HCT116 (cell line): ENCODE results near the gene MCRS1. TPM values are rescaled to one million over a fixed set of nuclear protein-coding genes. Genes with fewer than 3 reads are reported as not detected.

Experiments used
- ATAC-seq: fragments of 200-7000 bp; cut with Tn5 transposase; 2 replicates; pipeline ENCODE4 v1.9.1; 2020; ENCODE audit warnings: mild to moderate bottlenecking, moderate library complexity
- BruUV-seq: library from RNA; stranded (reverse); fragments of 400-500 nt; replicated peaks from 2 replicates; lab custom pipeline; 2021; lab: Mats Ljungman, UMichigan
- CTCF ChIA-PET: fragments of 300-600 bp; sonication (Branson Sonifier 250); formaldehyde crosslinking; loops from one replicate; lab custom pipeline; 2021; ENCODE audit warnings: antibody characterized with exemption; lab: Charles Lee
- POLR2A ChIA-PET: fragments of 300-600, 350-600 bp; sonication (Branson Sonifier 250); formaldehyde crosslinking; loops from one replicate; lab custom pipeline; 2021; ENCODE audit warnings: antibody characterized with exemption; lab: Charles Lee
- RAD21 ChIA-PET, 2 experiments: fragments of 300-600 bp; sonication (Branson Sonifier 250); formaldehyde crosslinking; loops; one replicate each; lab custom pipeline; 2023; ENCODE audit warnings: low total read pairs in 2 of 2; ENCODE audit not compliant: uncharacterized antibody in 2 of 2, unreplicated experiment in 2 of 2, low non-redundant PET in 1 of 2; lab: Charles Lee
- DNase-seq: peaks from one replicate; pipeline ENCODE4 v3.0.0-alpha.2; 2010; ENCODE audit warnings: low read depth, low spot score
- H2AFZ ChIP-seq: fragments of 200-600 bp; shearing (Covaris generic), sonication (generic); 2 replicates; pipeline ENCODE4 v1.6.1; 2017; ENCODE audit warnings: low read depth, mixed run types, mixed read lengths, antibody characterized with exemption, low read length; ENCODE audit not compliant: poor library complexity, severe bottlenecking
- H3K27ac ChIP-seq: 2 replicates; pipeline ENCODE4 v1.5.1; 2012; ENCODE audit warnings: low read depth, low read length
- H3K27me3 ChIP-seq: fragments of 200-600 bp; sonication (generic); 2 replicates; pipeline ENCODE4 v1.6.1; 2016; ENCODE audit warnings: mixed run types, low read length, mixed read lengths; ENCODE audit not compliant: insufficient read depth
- H3K36me3 ChIP-seq, 2 experiments: fragments of 200-500 bp in 1 of 2; fragments of 200-600 bp in 1 of 2; sonication (Bioruptor generic) in 1 of 2; sonication (generic) in 1 of 2; 2 replicates each; pipeline versions ENCODE4 v1.5.1 to v1.6.1; 2014 to 2016; ENCODE audit warnings: low read length in 2 of 2, inconsistent platforms in 1 of 2, mixed read lengths in 1 of 2, mixed run types in 1 of 2; ENCODE audit not compliant: insufficient read depth in 2 of 2, control insufficient read depth in 1 of 2
- H3K4me1 ChIP-seq, 2 experiments: fragments of 200-600 bp in 1 of 2; sonication (generic) in 1 of 2; 2 replicates each; pipeline versions ENCODE4 v1.5.1 to v1.6.1; 2012 to 2017; ENCODE audit warnings: low read length in 2 of 2, inconsistent platforms in 1 of 2, mild to moderate bottlenecking in 1 of 2, mixed read lengths in 1 of 2, mixed run types in 1 of 2, moderate library complexity in 1 of 2; ENCODE audit not compliant: insufficient read depth in 2 of 2, control insufficient read depth in 1 of 2
- H3K4me2 ChIP-seq: fragments of 200-600 bp; sonication (generic); 2 replicates; pipeline ENCODE4 v1.6.1; 2017; ENCODE audit warnings: mixed run types, low read length, mixed read lengths
- H3K4me3 ChIP-seq, 2 experiments: fragments of 200-600 bp in 1 of 2; sonication (generic) in 1 of 2; replicated peaks in 1 of 2; 2 replicates each; pipeline ENCODE4 v1.5.1; 2011 to 2016; ENCODE audit warnings: low read length in 2 of 2, control low read depth in 1 of 2, low read depth in 1 of 2, mild to moderate bottlenecking in 1 of 2, mixed read lengths in 1 of 2, mixed run types in 1 of 2
- H3K79me2 ChIP-seq: fragments of 200-600 bp; sonication (generic); 2 replicates; pipeline ENCODE4 v1.6.1; 2017; ENCODE audit warnings: mild to moderate bottlenecking, mixed run types, low read length, moderate library complexity, mixed read lengths; ENCODE audit not compliant: insufficient read depth
- H3K9ac ChIP-seq: fragments of 200-600 bp; sonication (generic); 2 replicates; pipeline ENCODE4 v1.6.1; 2016; ENCODE audit warnings: low read length, mixed read lengths
- H3K9me2 ChIP-seq: fragments of 200-600 bp; sonication (generic), shearing (Covaris generic); 2 replicates; pipeline ENCODE4 v1.6.1; 2017; ENCODE audit warnings: mixed run types, mild to moderate bottlenecking, moderate library complexity; ENCODE audit not compliant: insufficient read depth
- H3K9me3 ChIP-seq, 2 experiments: fragments of 200-500 bp in 1 of 2; fragments of 200-600 bp in 1 of 2; sonication (Bioruptor generic) in 1 of 2; sonication (generic) in 1 of 2; 2 replicates each; pipeline ENCODE4 v1.6.1; 2014 to 2017; ENCODE audit warnings: low read length in 2 of 2, mixed read lengths in 2 of 2, inconsistent platforms in 1 of 2, low read depth in 1 of 2, mild to moderate bottlenecking in 1 of 2, mixed run types in 1 of 2, moderate library complexity in 1 of 2; ENCODE audit not compliant: control insufficient read depth in 1 of 2, insufficient read depth in 1 of 2
- H4K20me1 ChIP-seq: fragments of 200-600 bp; sonication (generic), shearing (Covaris generic); 2 replicates; pipeline ENCODE4 v1.6.1; 2017; ENCODE audit warnings: mixed run types, mild to moderate bottlenecking, moderate library complexity; ENCODE audit not compliant: insufficient read depth
- CBX3 ChIP-seq: IDR thresholded peaks from 2 replicates; pipeline ENCODE4 v1.6.1; 2012; ENCODE audit warnings: low read depth
- CEBPB ChIP-seq: IDR thresholded peaks from 2 replicates; pipeline ENCODE4 v1.6.1; 2012; ENCODE audit warnings: low read depth
- EGR1 ChIP-seq: IDR thresholded peaks from 2 replicates; pipeline ENCODE4 v1.6.1; 2012; ENCODE audit warnings: low read depth
- ELF1 ChIP-seq: IDR thresholded peaks from 2 replicates; pipeline ENCODE4 v1.6.1; 2012; ENCODE audit warnings: low read depth, borderline replicate concordance
- EZH2 ChIP-seq: fragments of 200-600 bp; sonication (generic); IDR thresholded peaks from 2 replicates; pipeline ENCODE4 v1.6.1; 2017; ENCODE audit warnings: antibody characterized with exemption, mixed run types
- EZH2phosphoT487 ChIP-seq: fragments of 200-600 bp; IDR thresholded peaks from 2 replicates; pipeline ENCODE4 v1.6.1; 2018; ENCODE audit warnings: antibody characterized with exemption, borderline replicate concordance
- FOSL1 ChIP-seq: IDR thresholded peaks from 2 replicates; pipeline ENCODE4 v1.6.1; 2012; ENCODE audit warnings: low read depth
- MAX ChIP-seq: IDR thresholded peaks from 2 replicates; pipeline ENCODE4 v1.6.1; 2012
- RAD21 ChIP-seq: IDR thresholded peaks from 2 replicates; pipeline ENCODE4 v1.6.1; 2012; ENCODE audit warnings: low read depth, mild to moderate bottlenecking
- REST ChIP-seq: IDR thresholded peaks from 2 replicates; pipeline ENCODE4 v1.6.1; 2012; ENCODE audit warnings: low read depth
- SP1 ChIP-seq: IDR thresholded peaks from 2 replicates; pipeline ENCODE4 v1.6.1; 2012; ENCODE audit warnings: low read depth
- SRF ChIP-seq: IDR thresholded peaks from 2 replicates; pipeline ENCODE4 v1.6.1; 2012; ENCODE audit warnings: low read depth
- YY1 ChIP-seq: IDR thresholded peaks from 2 replicates; pipeline ENCODE4 v1.6.1; 2011; ENCODE audit warnings: low read length, low read depth, moderate library complexity, mild to moderate bottlenecking; ENCODE audit not compliant: insufficient replicate concordance; ENCODE audit errors: extremely low read depth
- ZBTB33 ChIP-seq: IDR thresholded peaks from 2 replicates; pipeline ENCODE4 v1.6.1; 2011; ENCODE audit warnings: mild to moderate bottlenecking, low read length, moderate library complexity; ENCODE audit not compliant: insufficient replicate concordance; ENCODE audit errors: extremely low read depth
- ZFX ChIP-seq: fragments of 450-650 bp; IDR thresholded peaks from 2 replicates; pipeline ENCODE4 v1.6.1; 2017
- ZNF274 ChIP-seq: fragments of 200-500 bp; sonication (Bioruptor generic); IDR thresholded peaks from 2 replicates; pipeline ENCODE4 v1.6.1; 2014; ENCODE audit warnings: mild to moderate bottlenecking, low read depth, low read length, inconsistent platforms
- intact Hi-C: fragments of 100-400 bp; cut with micrococcal nuclease; formaldehyde crosslinking; loops from 2 replicates; pipeline ENCODE4 v1.10.0; 2022
- total RNA-seq: library from RNA; stranded (reverse); gene quantifications from one replicate; pipeline ENCODE4 v1.2.1, GENCODE V29; 2021; ENCODE audit not compliant: unreplicated experiment
- TF ChIP-seq, protein P1 (sequence below), 3 experiments: fragments of 200-600 bp in 1 of 3; sonication (generic) in 1 of 3; IDR thresholded peaks in 2 of 3; conservative IDR thresholded peaks in 1 of 3; 2 replicates each; pipeline ENCODE4 v1.5.1; 2012 to 2017; ENCODE audit warnings: low read depth in 2 of 3, low read length in 2 of 3, antibody characterized with exemption in 1 of 3, borderline replicate concordance in 1 of 3, control low read depth in 1 of 3, mild to moderate bottlenecking in 1 of 3, mixed read lengths in 1 of 3, mixed run types in 1 of 3, moderate library complexity in 1 of 3; ENCODE audit not compliant: insufficient read depth in 1 of 3

MCRS1 gene
- total RNA-seq, 1 experiment from 2014 or later = 91.9 TPM

GRCh38 chr12:49583366-49584094 is 15.6 kb upstream of the MCRS1 start (continued):
- TF ChIP-seq, protein P1, sequence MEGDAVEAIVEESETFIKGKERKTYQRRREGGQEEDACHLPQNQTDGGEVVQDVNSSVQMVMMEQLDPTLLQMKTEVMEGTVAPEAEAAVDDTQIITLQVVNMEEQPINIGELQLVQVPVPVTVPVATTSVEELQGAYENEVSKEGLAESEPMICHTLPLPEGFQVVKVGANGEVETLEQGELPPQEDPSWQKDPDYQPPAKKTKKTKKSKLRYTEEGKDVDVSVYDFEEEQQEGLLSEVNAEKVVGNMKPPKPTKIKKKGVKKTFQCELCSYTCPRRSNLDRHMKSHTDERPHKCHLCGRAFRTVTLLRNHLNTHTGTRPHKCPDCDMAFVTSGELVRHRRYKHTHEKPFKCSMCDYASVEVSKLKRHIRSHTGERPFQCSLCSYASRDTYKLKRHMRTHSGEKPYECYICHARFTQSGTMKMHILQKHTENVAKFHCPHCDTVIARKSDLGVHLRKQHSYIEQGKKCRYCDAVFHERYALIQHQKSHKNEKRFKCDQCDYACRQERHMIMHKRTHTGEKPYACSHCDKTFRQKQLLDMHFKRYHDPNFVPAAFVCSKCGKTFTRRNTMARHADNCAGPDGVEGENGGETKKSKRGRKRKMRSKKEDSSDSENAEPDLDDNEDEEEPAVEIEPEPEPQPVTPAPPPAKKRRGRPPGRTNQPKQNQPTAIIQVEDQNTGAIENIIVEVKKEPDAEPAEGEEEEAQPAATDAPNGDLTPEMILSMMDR (IDR thresholded peaks at IDR 0.05 in 2 of 3, conservative IDR thresholded peaks at IDR 0.05 in 1 of 3; ENCODE audit: borderline replicate concordance in 1 of 3, insufficient read depth in 1 of 3, low read depth in 2 of 3, low read length in 2 of 3) = no peak
- TF ChIP-seq YY1 (no peak), SRF (no peak), ZFX (no peak), EZH2phosphoT487 (no peak)
- TF ChIP-seq, all 23 proteins: peak for 0

DNA sequence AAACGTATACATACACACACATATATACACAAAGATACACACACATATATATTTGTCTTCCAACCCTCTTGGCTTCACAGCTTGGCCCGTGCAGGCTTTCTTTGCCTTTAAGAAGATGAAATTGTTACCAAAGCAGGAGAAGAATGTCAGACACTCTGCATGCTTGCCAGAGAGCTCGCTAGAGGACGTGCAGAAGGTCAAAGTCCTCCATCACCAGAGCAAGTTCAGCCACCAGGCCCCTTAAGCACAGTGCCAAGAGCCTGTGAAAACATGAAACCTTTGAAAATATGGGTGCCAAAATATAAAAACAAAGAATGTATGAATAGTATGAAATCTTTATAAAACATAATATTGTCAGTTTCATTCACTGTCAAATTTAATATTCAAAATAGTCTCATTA is 14.9 kb upstream of the MCRS1 start:
- no peaks in the 10 kb centered on the region for H4K20me1 ChIP-seq
- H3K27ac ChIP-seq = no peak overlapping the region
- no peaks in the 10 kb centered on the region for H3K9me2 ChIP-seq
- DNase-seq (no peak), ATAC-seq (no peak)
- no peak overlapping the region for H3K4me2 ChIP-seq
- no peak overlapping the region for H3K9ac ChIP-seq
- peaks cover 0 to 2% of the 10 kb centered on the region in 2 experiments; a peak in 1 of 4 replicates for H3K36me3 ChIP-seq
- peaks cover 7 to 11% of the 10 kb centered on the region in 2 experiments; a peak in 3 of 4 replicates for H3K4me1 ChIP-seq
- H3K9me3 ChIP-seq = no peaks in the 10 kb centered on the region
- BruUV-seq = no TSS peak
- ChIA-PET RAD21 (no interaction called here), POLR2A (no interaction called here), CTCF (interaction anchor here (3.1 kb wide), 1 partner anchor 225 kb away, joined by 75 read pairs; no protein-coding TSS in a partner anchor)
- H3K79me2 ChIP-seq = no peaks in the 10 kb centered on the region; the same call in 1 of the 2 replicates
- H2AFZ ChIP-seq = no peak overlapping the region
- no peaks in the 10 kb centered on the region for H3K27me3 ChIP-seq
- no peak overlapping the region for H3K4me3 ChIP-seq
- intact Hi-C loops = no loop called here
- TF ChIP-seq EGR1 = no peak
- no peak for TF ChIP-seq CEBPB
- no peak for TF ChIP-seq MAX
- TF ChIP-seq FOSL1 = no peak
- no peak for TF ChIP-seq CBX3
- TF ChIP-seq REST = no peak
- no peak for TF ChIP-seq ELF1
- no peak for TF ChIP-seq SP1
- TF ChIP-seq RAD21 = no peak
- no peak for TF ChIP-seq YY1
- no peak for TF ChIP-seq SRF
- no peak for TF ChIP-seq ZBTB33
- no peak for TF ChIP-seq EZH2
- TF ChIP-seq ZNF274 = no peak
